T1000 (cell line): ENCODE data around the gene TRIM29.

Experiments
- DNase-seq: peaks from one replicate; lab custom pipeline; 2025; ENCODE audit warnings: mixed read lengths; lab: John Stamatoyannopoulos, UW

Gene TRIM29

GRCh38 chr11:120139316-120140069 is 1.6 kb upstream of the TRIM29 start:
- DNase-seq, result no peak

- DNase-seq, result no peak
Observed at GRCh38 chr11:120137187-120137610, 714 bp downstream of the TRIM29 start.

DNA sequence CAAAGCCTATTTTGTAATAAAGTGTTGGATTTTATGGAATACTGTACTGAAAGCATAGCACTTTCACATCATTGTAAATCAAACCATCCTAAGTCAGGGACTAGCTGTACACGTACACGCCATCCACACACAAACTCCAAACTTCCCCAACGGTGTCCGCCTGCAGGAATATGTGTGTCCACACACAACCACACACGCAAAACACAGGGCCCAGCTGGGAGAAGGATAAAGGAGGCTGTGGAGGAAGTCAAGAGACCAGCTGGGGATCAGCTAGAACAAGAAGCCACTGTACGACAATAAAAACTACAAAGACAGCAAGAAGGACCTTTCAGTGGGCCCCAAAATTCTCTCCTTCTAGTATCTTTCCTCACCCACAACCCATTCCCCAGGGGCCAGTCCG is 1.6 kb downstream of the TRIM29 start:
- DNase-seq, result no peak

DNA sequence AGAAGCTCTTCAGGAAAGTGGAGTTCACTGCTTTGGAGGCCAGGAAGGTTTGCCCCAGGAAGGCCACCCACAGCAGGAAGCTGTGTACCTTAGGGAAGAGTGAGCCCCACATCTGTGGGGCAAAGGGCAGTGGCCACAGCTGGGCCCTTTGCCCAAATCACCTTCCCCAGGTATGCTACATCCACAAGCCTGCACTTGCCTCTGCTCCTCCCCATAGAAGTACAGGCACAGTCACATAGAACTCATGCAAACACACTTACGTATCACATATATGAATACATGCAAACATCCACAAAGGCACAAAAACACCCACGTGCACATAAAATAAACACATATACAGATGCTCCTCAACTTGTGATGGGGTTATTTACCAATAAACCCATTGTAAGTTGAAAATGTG is 2.1 kb downstream of the TRIM29 start:
- DNase-seq, result no peak

DNA sequence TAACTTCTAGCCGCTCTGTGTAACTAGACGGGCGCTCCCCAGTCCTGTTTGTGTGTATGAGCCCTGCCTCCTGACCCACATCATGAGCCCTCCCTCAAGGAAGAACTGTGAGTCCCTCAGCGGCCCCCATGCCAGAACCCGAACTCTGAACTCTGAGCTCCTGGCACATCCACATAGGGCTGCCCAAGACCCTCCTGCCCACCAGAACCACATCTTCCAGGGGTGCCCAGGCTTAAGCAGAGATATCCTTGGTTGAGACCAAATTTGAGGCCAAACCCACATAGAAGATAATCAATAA is 3.0 kb downstream of the TRIM29 start:
- DNase-seq, result no peak

- DNase-seq, result no peak
Observed at GRCh38 chr11:120134106-120134930, 3.6 kb downstream of the TRIM29 start.

- no peak for DNase-seq
Observed at GRCh38 chr11:120133216-120134105, 4.5 kb downstream of the TRIM29 start.

- DNase-seq, result no peak
Observed at GRCh38 chr11:120132645-120133185, 5.2 kb downstream of the TRIM29 start.

- no peak for DNase-seq
Observed at GRCh38 chr11:120131941-120132644, 5.8 kb downstream of the TRIM29 start.

DNA sequence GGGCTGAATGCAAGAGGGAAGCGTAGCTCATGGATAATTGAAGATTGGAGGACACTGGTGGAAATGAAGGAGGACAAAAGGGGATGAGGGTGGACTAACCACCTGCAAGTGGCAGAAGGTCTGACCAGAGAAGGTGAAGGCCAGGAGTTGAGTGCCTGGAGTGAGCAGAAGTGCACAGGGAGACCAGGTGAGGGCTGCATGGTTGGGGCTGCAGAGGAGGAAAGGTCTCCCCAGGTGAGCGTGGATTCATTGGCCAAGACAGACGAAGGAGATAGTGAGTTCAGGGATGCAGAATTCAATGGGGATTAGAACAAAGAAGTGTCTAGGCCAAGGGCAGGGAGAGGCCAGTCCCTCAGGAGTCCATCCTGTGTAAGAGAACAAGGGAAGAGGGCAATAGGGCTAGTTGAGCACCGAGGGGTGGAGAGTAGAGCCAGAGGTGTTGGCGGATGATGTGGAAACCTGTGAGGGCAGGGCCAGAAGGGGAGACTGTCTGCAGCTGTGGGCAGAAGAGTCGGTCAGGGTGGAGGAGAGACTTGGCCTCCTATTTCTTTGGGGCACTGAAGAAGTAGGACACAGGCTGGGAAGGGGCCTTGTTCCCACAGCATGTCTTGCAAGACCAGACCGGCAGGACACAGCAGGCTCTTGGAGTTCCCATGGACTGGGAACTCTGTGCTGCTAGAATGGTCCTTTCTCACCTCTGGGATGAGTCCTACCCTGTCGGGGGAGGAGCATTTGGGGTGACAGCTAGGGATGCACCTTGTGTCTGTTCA is 6.7 kb downstream of the TRIM29 start:
- DNase-seq, result no peak

GRCh38 chr11:120130176-120130980 is 7.5 kb downstream of the TRIM29 start:
- DNase-seq, result no peak

GRCh38 chr11:120129570-120129969 is 8.3 kb downstream of the TRIM29 start:
- DNase-seq, result no peak

DNA sequence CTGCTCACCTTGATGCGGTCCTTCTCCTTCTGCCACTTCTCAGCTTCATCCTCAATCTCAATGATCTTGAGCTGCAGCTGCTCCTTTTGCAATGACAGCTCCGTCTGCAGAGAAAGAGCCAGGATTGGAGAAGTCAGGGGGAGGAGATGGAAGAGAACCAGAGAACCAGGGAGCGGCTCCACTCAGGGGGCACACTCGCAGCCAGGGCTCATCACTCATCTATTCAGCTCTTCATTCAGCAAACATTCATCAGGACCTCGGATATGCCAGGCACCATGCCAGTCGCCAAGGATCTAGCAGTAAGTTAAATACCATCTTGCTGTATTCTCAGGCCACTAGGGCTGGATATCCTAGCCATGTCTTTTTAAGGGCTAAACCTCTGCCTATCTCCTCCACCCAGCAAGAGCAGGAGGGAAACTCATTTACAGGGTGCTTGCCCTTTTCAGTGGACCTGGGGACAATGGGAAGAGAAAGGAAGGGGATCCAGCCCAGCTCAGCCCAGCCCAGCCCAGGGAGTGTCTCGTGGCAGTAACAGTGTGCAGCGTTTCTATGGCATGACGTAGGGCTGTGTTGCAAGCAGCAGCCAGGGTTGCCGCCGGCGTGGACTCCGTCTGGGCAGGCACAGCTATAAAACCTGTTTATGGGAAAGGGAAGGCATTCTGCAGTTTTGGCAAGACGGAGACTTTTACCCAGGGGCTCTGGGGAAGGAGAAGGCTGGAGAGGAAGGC is 9.4 kb downstream of the TRIM29 start:
- no peak for DNase-seq

DNA sequence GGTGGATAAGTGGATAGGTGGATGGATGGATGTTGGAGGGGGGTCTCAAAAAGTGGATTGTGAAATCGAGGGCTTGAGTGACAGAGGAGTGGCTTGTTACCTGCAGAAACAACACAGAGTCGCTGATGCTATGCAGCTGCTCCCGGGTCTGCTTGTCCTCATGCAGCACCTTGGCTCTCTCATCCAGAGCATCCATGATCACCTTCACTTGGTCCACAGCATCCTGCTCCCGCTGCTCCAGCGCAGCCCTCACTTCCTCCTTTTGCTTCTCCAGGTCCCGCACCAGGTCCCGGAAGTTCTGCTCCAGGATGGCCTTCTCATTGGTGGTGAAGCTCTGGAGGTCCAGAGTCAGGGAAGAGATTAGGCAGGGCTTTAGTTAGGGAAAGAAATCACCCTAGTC is 10.7 kb downstream of the TRIM29 start:
- DNase-seq, result no peak

GRCh38 chr11:120126620-120127019 is 11.3 kb downstream of the TRIM29 start:
- DNase-seq, result no peak

- DNase-seq, result no peak
Observed at GRCh38 chr11:120125509-120125908, 12.4 kb downstream of the TRIM29 start.

GRCh38 chr11:120125024-120125423 is 12.9 kb downstream of the TRIM29 start:
- DNase-seq, result no peak

DNA sequence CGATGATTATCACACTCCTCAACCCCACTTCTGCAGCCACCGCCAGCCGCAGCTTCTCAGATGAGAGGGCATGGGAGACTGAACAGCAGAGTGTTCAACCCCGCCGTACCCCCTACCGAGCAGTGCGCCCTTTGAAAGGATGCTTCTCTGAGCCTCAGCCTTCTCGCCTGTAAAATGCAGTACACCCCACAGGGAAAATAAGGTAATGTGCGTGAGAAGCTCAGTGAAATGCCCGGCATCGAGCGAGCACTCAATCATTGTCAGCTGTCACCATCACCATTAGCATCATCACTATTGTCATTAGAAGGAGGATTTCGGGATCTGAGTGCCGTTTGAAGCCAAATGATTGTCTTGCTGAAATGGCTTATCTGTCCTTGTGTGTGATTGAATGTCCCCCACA is 13.6 kb downstream of the TRIM29 start:
- DNase-seq, result no peak

DNA sequence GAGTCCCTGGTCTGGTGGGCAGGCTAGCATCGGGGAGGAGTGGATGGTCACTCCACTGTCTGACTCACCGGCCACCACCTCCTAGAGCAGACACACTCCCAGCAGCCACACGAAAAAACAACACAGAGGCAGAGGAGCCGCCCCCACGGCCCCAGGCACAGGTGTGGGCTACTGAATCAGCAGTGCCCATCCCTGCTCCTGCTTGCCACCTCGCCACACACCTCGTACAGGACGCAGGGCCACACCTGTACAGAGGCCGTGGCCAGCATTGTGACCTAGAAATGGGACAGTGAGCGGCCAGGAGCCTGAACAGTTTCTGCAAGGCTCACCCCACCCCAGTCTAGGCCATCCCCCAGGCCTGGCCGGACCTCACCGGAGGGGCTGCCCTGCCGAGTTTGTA is 14.0 kb downstream of the TRIM29 start:
- DNase-seq, result no peak
